Liver (tissue), 9 donors: Measurements from ENCODE around the gene TENT4B. TPM values are rescaled to one million over a fixed set of nuclear protein-coding genes. Genes with fewer than 3 reads are reported as not detected.

ENCODE experiments used
- DNase-seq: peaks from one replicate; pipeline ENCODE4 v3.0.0-alpha.2; 2017; ENCODE audit warnings: low spot score
- H3K27ac ChIP-seq, 2 donors: one replicate each; pipeline ENCODE4 v1.7.0; 2013; ENCODE audit warnings: inconsistent platforms in 2 of 2, low read length in 2 of 2, control low read depth in 1 of 2, low read depth in 1 of 2, mild to moderate bottlenecking in 1 of 2
- H3K27me3 ChIP-seq, 4 donors: one replicate each; pipeline versions ENCODE4 v1.6.1 to v1.7.0; 2013; ENCODE audit warnings: low read length in 3 of 4, inconsistent platforms in 1 of 4, mild to moderate bottlenecking in 1 of 4, moderate library complexity in 1 of 4; ENCODE audit not compliant: control insufficient read depth in 4 of 4, insufficient read depth in 4 of 4
- H3K36me3 ChIP-seq, 4 donors: one replicate each; pipeline versions ENCODE4 v1.6.1 to v1.7.0; 2013; ENCODE audit warnings: low read length in 3 of 4, mild to moderate bottlenecking in 3 of 4, low read depth in 1 of 4, moderate library complexity in 1 of 4; ENCODE audit not compliant: control insufficient read depth in 4 of 4, insufficient read depth in 3 of 4
- H3K4me1 ChIP-seq, 4 donors: one replicate each; pipeline versions ENCODE4 v1.6.1 to v1.7.0; 2013; ENCODE audit warnings: low read length in 3 of 4, mild to moderate bottlenecking in 3 of 4, moderate library complexity in 1 of 4; ENCODE audit not compliant: control insufficient read depth in 4 of 4, insufficient read depth in 4 of 4
- H3K4me3 ChIP-seq, 3 donors: one replicate each; pipeline versions ENCODE4 v1.6.1 to v1.7.0; 2013; ENCODE audit warnings: low read length in 3 of 3, control low read depth in 1 of 3, low read depth in 1 of 3, mild to moderate bottlenecking in 1 of 3
- H3K9ac ChIP-seq, 2 donors: one replicate each; pipeline ENCODE4 v1.7.0; 2013; ENCODE audit warnings: low read length in 2 of 2, mild to moderate bottlenecking in 2 of 2, moderate library complexity in 2 of 2, control low read depth in 1 of 2, low read depth in 1 of 2
- H3K9me3 ChIP-seq, 4 donors: one replicate each; pipeline versions ENCODE4 v1.6.1 to v1.7.0; 2013; ENCODE audit warnings: low read length in 3 of 4; ENCODE audit not compliant: control insufficient read depth in 4 of 4
- CTCF ChIP-seq: fragments of 150-350 bp; IDR thresholded peaks from 2 replicates; pipeline ENCODE4 v1.5.1; 2017; ENCODE audit warnings: improper control_type of control experiment, low read depth, low read length; ENCODE audit not compliant: missing input control
- EGR1 ChIP-seq, 2 donors: IDR thresholded peaks; 2 replicates each; pipeline ENCODE4 v1.6.1; 2016 to 2018; ENCODE audit warnings: antibody characterized with exemption in 2 of 2, low read depth in 2 of 2
- FOXA1 ChIP-seq: IDR thresholded peaks from 2 replicates; pipeline ENCODE4 v1.6.1; 2016; ENCODE audit warnings: antibody characterized with exemption
- GABPA ChIP-seq, 2 donors: IDR thresholded peaks in 1 of 2; conservative IDR thresholded peaks in 1 of 2; 2 replicates each; pipeline ENCODE4 v1.6.1; 2016; ENCODE audit warnings: antibody characterized with exemption in 2 of 2, mild to moderate bottlenecking in 1 of 2, moderate library complexity in 1 of 2
- HNF4A ChIP-seq, 2 donors: conservative IDR thresholded peaks; 2 replicates each; pipeline ENCODE4 v1.6.1; 2016; ENCODE audit warnings: antibody characterized with exemption in 2 of 2, mild to moderate bottlenecking in 2 of 2
- HNF4G ChIP-seq: IDR thresholded peaks from 2 replicates; pipeline ENCODE4 v1.6.1; 2016; ENCODE audit warnings: antibody characterized with exemption
- MAX ChIP-seq: IDR thresholded peaks from 2 replicates; pipeline ENCODE4 v1.6.1; 2016; ENCODE audit warnings: antibody characterized with exemption
- NR2F2 ChIP-seq: IDR thresholded peaks from 2 replicates; pipeline ENCODE4 v1.6.1; 2016; ENCODE audit warnings: antibody characterized with exemption
- RAD21 ChIP-seq, 2 donors: IDR thresholded peaks; 2 replicates each; pipeline ENCODE4 v1.6.1; 2016; ENCODE audit warnings: antibody characterized with exemption in 2 of 2, mild to moderate bottlenecking in 2 of 2
- REST ChIP-seq: IDR thresholded peaks from 2 replicates; pipeline ENCODE4 v1.6.1; 2016; ENCODE audit warnings: antibody characterized with exemption, mild to moderate bottlenecking
- RXRA ChIP-seq, 2 donors: IDR thresholded peaks; 2 replicates each; pipeline ENCODE4 v1.6.1; 2017 to 2018; ENCODE audit warnings: antibody characterized with exemption in 2 of 2, mild to moderate bottlenecking in 1 of 2
- SP1 ChIP-seq: IDR thresholded peaks from 2 replicates; pipeline ENCODE4 v1.6.1; 2018; ENCODE audit warnings: antibody characterized with exemption, mild to moderate bottlenecking
- TAF1 ChIP-seq: conservative IDR thresholded peaks from 2 replicates; pipeline ENCODE4 v1.6.1; 2016; ENCODE audit warnings: antibody characterized with exemption, mild to moderate bottlenecking
- YY1 ChIP-seq: IDR thresholded peaks from 2 replicates; pipeline ENCODE4 v1.6.1; 2016; ENCODE audit warnings: antibody characterized with exemption, mild to moderate bottlenecking
- ZBTB33 ChIP-seq: IDR thresholded peaks from 2 replicates; pipeline ENCODE4 v1.6.1; 2016; ENCODE audit warnings: antibody characterized with exemption
- WGBS: extraction: QIAGEN DNeasy Blood & Tissue Kit; methylation state at CpG from one replicate; pipeline ENCODE4 v1.1.7; 2013; 5-methylcytosine and 5-hydroxymethylcytosine counted together
- polyA plus RNA-seq, 2 donors: library from polyadenylated mRNA; stranded (reverse) in 1 of 2; unstranded in 1 of 2; fragments of 200-250 nt in 1 of 2; fragments of >200 nt in 1 of 2; fragmentation: Nextera tagmentation in 1 of 2; extraction: Ambion mirVana in 1 of 2; gene quantifications; one replicate each; pipeline versions ENCODE4 v1.2.1 to v1.2.3, GENCODE V29; 2013 to 2015
- total RNA-seq, 2 donors: library from RNA; depleted of rRNA; stranded (reverse); fragments of >200 nt; gene quantifications; one replicate each; pipeline ENCODE4 v1.2.3, GENCODE V29; 2014
- TF ChIP-seq, protein P1 (sequence below): IDR thresholded peaks from 2 replicates; pipeline ENCODE4 v1.6.1; 2016; ENCODE audit warnings: antibody characterized with exemption
- donor health status: healthy.
- donor health status: healthy.
- donor health status: healthy.
- donor health status: healthy.
- donor health status: healthy.

Gene TENT4B
- total and polyA plus RNA-seq, 4 donors: 4.2 to 10.8 (median 7.9) TPM

GRCh38 chr16:50253514-50253910 is 100.4 kb downstream of the TENT4B start:
- no peak for DNase-seq
- Histone ChIP-seq H3K4me1 (no peaks in the 10 kb centered on the region), H3K4me3 (no peak overlapping the region), H3K9me3 (no peaks in the 10 kb centered on the region), H3K9ac (no peak overlapping the region), H3K36me3 (no peaks in the 10 kb centered on the region), H3K27me3 (no peaks in the 10 kb centered on the region), H3K27ac (no peak overlapping the region)
- TF ChIP-seq MAX: no peak
- TF ChIP-seq TAF1: no peak
- WGBS: 92% methylated on average over 8 of the region's 8 CpGs

DNA sequence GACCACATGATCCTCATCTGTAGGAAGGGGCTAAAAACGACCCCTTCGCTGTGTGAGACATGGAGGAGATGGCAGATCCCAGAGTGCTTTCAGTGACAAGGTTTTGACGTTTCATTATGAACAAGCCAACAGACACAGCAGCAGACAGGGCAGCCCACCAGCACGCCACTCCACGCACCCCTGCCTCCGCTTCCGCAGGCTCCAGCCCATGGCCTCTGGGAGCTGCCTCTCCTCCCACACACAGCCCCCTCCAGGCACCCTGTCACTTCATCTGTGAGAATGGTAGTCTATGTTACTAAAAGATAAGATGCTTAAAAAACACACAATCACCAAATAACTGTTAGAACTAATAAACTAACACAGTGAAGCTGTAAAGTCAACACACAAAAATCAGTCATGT is 101.0 kb downstream of the TENT4B start:
- TF ChIP-seq YY1: no peak
- TF ChIP-seq RAD21 (IDR thresholded peaks at IDR 0.05): no peak
- no peak for TF ChIP-seq SP1
- TF ChIP-seq, protein P1, sequence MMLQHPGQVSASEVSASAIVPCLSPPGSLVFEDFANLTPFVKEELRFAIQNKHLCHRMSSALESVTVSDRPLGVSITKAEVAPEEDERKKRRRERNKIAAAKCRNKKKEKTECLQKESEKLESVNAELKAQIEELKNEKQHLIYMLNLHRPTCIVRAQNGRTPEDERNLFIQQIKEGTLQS: no peak
- no peak for TF ChIP-seq HNF4A (conservative IDR thresholded peaks at IDR 0.05)
- TF ChIP-seq FOXA1: no peak
- no peak for TF ChIP-seq RXRA (IDR thresholded peaks at IDR 0.05)
- no peak for TF ChIP-seq GABPA (IDR thresholded peaks at IDR 0.05 in 1 of 2, conservative IDR thresholded peaks at IDR 0.05 in 1 of 2)
- H3K27ac ChIP-seq: no peak overlapping the region
- H3K4me1 ChIP-seq: peaks cover 0 to under 1% (median 0%) of the 10 kb centered on the region in 4 donors
- no peak for DNase-seq
- no peaks in the 10 kb centered on the region for H3K27me3 ChIP-seq
- WGBS: 87% methylated on average over 7 of the region's 7 CpGs
- H3K36me3 ChIP-seq: no peaks in the 10 kb centered on the region
- H3K4me3 ChIP-seq: no peak overlapping the region
- H3K9me3 ChIP-seq: no peaks in the 10 kb centered on the region
- H3K9ac ChIP-seq: no peak overlapping the region

GRCh38 chr16:50255538-50255937 is 102.4 kb downstream of the TENT4B start:
- H3K36me3 ChIP-seq: no peaks in the 10 kb centered on the region
- no peak overlapping the region for H3K27ac ChIP-seq
- no peaks in the 10 kb centered on the region for H3K27me3 ChIP-seq
- no peak overlapping the region for H3K9ac ChIP-seq
- H3K4me1 ChIP-seq: peaks cover 0 to 6% (median 2%) of the 10 kb centered on the region in 4 donors
- no peak for DNase-seq
- no peak overlapping the region for H3K4me3 ChIP-seq
- WGBS: 87% methylated on average over 2 of the region's 2 CpGs
- no peak for TF ChIP-seq FOXA1
- TF ChIP-seq HNF4A (conservative IDR thresholded peaks at IDR 0.05): no peak
- no peak for TF ChIP-seq CTCF
- no peak for TF ChIP-seq HNF4G
- TF ChIP-seq REST: no peak
- no peak for TF ChIP-seq SP1
- no peak for TF ChIP-seq RAD21 (IDR thresholded peaks at IDR 0.05)
- TF ChIP-seq MAX: no peak
- TF ChIP-seq TAF1: no peak
- no peak for TF ChIP-seq NR2F2
- TF ChIP-seq ZBTB33: no peak
- no peak for TF ChIP-seq EGR1 (IDR thresholded peaks at IDR 0.05; ENCODE audit: low read depth in 2 of 2)
- TF ChIP-seq GABPA (IDR thresholded peaks at IDR 0.05 in 1 of 2, conservative IDR thresholded peaks at IDR 0.05 in 1 of 2): no peak
- TF ChIP-seq, protein P1: no peak
- no peaks in the 10 kb centered on the region for H3K9me3 ChIP-seq
